Measurements from ENCODE around the gene NOL9.

The NOL9 gene

DNA sequence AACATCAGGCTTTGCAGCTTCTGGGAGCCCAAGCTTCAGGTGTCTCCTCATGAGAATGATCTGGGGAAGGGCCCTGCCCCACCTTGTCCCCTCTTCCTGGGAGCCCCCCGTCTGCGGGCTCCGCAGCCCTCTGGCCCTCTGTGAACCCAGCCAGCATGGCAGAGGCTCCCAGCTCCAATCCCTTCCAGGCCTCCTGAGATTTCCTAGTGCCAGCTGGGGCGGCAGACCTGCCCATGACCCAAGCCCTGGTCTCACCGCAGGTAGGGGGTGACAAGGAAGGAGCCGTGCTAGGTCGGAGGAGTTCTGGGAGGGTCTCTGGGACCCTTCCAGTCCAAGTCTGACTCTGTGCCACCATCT, 70.6 kb downstream of the NOL9 start:
- no peak for DNase-seq
- no peaks in the 10 kb centered on the region for H3K36me3 ChIP-seq
- peaks cover under 1% of the 10 kb centered on the region; the same call in 1 of the 2 replicates for H3K4me1 ChIP-seq
- peaks cover 13% of the 10 kb centered on the region for H3K27me3 ChIP-seq
- TF ChIP-seq, protein P1, sequence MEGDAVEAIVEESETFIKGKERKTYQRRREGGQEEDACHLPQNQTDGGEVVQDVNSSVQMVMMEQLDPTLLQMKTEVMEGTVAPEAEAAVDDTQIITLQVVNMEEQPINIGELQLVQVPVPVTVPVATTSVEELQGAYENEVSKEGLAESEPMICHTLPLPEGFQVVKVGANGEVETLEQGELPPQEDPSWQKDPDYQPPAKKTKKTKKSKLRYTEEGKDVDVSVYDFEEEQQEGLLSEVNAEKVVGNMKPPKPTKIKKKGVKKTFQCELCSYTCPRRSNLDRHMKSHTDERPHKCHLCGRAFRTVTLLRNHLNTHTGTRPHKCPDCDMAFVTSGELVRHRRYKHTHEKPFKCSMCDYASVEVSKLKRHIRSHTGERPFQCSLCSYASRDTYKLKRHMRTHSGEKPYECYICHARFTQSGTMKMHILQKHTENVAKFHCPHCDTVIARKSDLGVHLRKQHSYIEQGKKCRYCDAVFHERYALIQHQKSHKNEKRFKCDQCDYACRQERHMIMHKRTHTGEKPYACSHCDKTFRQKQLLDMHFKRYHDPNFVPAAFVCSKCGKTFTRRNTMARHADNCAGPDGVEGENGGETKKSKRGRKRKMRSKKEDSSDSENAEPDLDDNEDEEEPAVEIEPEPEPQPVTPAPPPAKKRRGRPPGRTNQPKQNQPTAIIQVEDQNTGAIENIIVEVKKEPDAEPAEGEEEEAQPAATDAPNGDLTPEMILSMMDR (IDR thresholded peaks at IDR 0.05; ENCODE audit: low read depth, low read length), result no peak
- no peaks in the 10 kb centered on the region for H3K9me3 ChIP-seq
- H3K4me3 ChIP-seq (ENCODE audit: low read depth, low read length), result no peak overlapping the region

DNA sequence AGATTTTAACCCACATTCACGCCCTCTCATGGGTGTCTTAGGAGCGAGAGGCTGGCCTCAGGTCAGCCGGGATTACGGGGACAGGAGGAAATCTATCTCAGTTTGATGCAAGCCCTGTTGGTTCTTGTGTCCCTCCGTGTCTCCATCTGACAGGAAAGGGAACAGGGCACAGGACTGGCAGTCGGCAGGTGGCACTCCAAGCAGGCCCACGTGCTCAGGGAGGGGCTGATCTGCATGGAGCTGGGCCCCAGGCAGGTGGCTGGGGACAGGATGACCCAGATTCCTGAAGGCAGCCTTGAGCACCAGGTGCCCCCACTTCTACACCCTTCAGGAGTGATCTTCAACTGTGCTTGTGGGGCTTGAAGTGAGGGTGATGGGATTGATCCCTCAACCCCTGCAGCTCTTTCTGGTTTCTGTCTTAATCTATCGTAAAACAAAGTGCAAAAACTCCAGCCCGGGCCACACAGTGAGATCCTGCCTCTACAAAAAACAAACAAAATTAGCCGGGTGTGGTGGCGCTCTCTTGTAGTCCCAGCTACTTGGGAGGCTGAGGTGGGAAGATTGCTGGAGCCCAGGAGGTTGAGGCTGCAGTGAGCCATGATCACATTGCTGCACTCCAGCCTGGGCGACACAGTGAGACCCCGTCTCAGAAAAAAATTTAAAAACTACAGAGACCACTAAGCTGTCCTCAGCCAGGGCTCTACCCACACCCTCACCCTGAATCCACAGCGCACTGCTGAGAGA, 71.1 kb downstream of the NOL9 start:
- no peak for DNase-seq
- TF ChIP-seq, protein P1 (IDR thresholded peaks at IDR 0.05; ENCODE audit: low read depth, low read length), result no peak
- H3K9me3 ChIP-seq, result no peaks in the 10 kb centered on the region
- no peak overlapping the region for H3K4me3 ChIP-seq (ENCODE audit: low read depth, low read length)
- H3K4me1 ChIP-seq, result no peaks in the 10 kb centered on the region
- peaks cover 13% of the 10 kb centered on the region for H3K27me3 ChIP-seq
- H3K36me3 ChIP-seq, result no peaks in the 10 kb centered on the region

DNA sequence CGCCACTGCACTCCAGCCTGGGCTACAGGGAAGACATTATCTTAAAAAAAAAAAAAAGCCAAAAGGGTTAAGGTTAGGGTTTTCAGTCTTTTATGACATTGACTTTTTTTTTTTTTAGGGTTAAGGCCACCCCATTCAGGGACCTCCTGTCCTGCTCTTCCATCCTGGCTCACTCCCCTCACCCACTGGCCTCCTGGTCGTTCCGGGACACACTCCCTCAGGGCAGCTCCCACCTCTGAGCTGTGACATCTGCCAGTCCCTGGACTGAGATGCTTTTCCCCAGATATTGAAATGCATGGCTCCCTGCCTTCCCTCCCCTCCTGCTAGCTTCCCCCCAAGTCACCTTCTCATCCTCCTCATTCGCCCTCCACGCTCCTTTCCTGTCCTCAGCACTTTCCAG, 72.5 kb downstream of the NOL9 start:
- Histone ChIP-seq H3K36me3 (no peaks in the 10 kb centered on the region), H3K27me3 (peaks cover 13% of the 10 kb centered on the region), H3K4me1 (no peaks in the 10 kb centered on the region), H3K4me3 (ENCODE audit: low read depth, low read length) (no peak overlapping the region), H3K9me3 (no peaks in the 10 kb centered on the region)
- DNase-seq, result no peak
- TF ChIP-seq, protein P1 (IDR thresholded peaks at IDR 0.05; ENCODE audit: low read depth, low read length), result no peak

DNA sequence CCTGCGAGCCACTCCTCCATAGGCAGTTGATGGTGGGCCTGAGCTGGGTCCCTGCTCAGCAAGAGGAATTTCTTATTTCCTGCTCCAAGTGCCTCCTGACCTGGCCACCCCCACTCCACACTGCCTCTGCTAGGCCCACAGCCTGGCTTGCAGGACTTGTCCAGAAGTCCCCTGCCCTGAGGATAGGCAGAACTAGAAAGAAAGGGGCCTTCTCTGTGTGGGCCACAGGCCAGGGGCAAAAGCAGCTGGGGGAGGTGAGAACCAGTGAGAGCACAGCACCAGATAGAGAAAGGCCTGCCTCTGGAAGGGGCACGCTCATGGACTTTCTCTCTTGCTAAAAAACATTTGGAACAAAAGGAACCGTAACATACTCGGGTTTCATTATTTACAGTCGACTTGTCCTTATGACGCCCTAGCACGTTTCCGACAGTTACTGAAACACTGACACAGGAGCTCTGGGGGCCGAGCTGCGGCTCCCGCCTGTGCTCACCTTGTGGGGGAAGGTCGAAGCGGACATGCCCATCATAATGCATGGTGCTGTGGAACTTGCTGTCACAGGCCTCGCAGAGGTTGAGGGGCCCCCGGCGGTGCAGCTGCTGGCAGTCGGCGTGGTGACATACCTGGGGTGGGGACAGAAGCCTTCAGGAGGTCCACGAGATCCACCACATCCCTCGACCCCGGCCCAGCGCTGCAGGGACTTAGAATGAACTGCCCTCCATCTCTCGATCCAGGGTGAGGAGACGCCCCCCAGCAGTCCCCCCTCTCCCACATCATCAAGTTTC, 77.1 kb downstream of the NOL9 start:
- no peaks in the 10 kb centered on the region for H3K27me3 ChIP-seq
- H3K36me3 ChIP-seq, result no peaks in the 10 kb centered on the region
- no peak overlapping the region for H3K4me3 ChIP-seq (ENCODE audit: low read depth, low read length)
- no peaks in the 10 kb centered on the region for H3K4me1 ChIP-seq
- no peaks in the 10 kb centered on the region for H3K9me3 ChIP-seq
- TF ChIP-seq, protein P1 (IDR thresholded peaks at IDR 0.05; ENCODE audit: low read depth, low read length), result no peak
- no peak for DNase-seq

DNA sequence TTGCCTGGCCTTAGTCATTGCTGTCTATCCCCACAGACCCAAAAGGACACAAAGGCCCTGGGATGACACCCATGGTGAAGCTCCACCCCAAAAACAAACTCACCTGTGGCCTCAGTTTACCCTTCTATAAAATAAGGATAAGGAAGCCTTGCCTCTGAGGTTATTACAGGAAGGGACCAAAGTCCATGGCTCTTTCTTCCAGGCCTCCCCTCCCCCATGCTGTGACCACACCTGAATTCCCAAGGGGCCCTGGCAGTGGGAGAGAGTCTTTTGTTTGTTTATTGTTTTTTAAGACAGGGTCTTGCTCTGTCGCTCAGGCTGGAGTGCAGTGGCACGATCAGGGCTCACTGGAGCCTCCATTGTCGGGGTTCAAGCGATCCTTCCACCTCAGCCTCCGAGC, 77.8 kb downstream of the NOL9 start:
- Histone ChIP-seq H3K27me3 (no peaks in the 10 kb centered on the region), H3K36me3 (no peaks in the 10 kb centered on the region), H3K9me3 (no peaks in the 10 kb centered on the region), H3K4me1 (no peaks in the 10 kb centered on the region), H3K4me3 (ENCODE audit: low read depth, low read length) (no peak overlapping the region)
- TF ChIP-seq, protein P1 (IDR thresholded peaks at IDR 0.05; ENCODE audit: low read depth, low read length), result no peak
- DNase-seq, result no peak
